HS-27A (cell line): ENCODE measurements around the gene SORCS2.

Experiments
- DNase-seq: peaks from one replicate; pipeline ENCODE4 v3.0.0-alpha.2; 2012; ENCODE audit warnings: low read depth, missing footprints

SORCS2 gene

GRCh38 chr4:7415927-7416686 lies 223.8 kb downstream of the SORCS2 start:
- DNase-seq = no peak

GRCh38 chr4:7416745-7417432 lies 224.6 kb downstream of the SORCS2 start:
- DNase-seq = no peak

- no peak for DNase-seq
Measured at GRCh38 chr4:7417639-7418038, 225.3 kb downstream of the SORCS2 start.

- DNase-seq = no peak
Measured at GRCh38 chr4:7418131-7418943, 226.0 kb downstream of the SORCS2 start.

GRCh38 chr4:7419961-7420660 lies 227.8 kb downstream of the SORCS2 start:
- no peak for DNase-seq

- no peak for DNase-seq
Measured at GRCh38 chr4:7420661-7421040, 228.3 kb downstream of the SORCS2 start.

- no peak for DNase-seq
Measured at GRCh38 chr4:7421356-7422150, 229.2 kb downstream of the SORCS2 start.

- no peak for DNase-seq
Measured at GRCh38 chr4:7422151-7422897, 230.0 kb downstream of the SORCS2 start.

- no peak for DNase-seq
Measured at GRCh38 chr4:7422898-7423180, 230.5 kb downstream of the SORCS2 start.

GRCh38 chr4:7423391-7423790 lies 231.1 kb downstream of the SORCS2 start:
- no peak for DNase-seq

GRCh38 chr4:7423801-7424552 lies 231.6 kb downstream of the SORCS2 start:
- DNase-seq = no peak

GRCh38 chr4:7424553-7425111 lies 232.3 kb downstream of the SORCS2 start:
- DNase-seq = no peak

- no peak for DNase-seq
Measured at GRCh38 chr4:7425124-7425523, 232.8 kb downstream of the SORCS2 start.

GRCh38 chr4:7425591-7426468 lies 233.5 kb downstream of the SORCS2 start:
- DNase-seq = no peak

GRCh38 chr4:7426525-7427171 lies 234.3 kb downstream of the SORCS2 start:
- no peak for DNase-seq

GRCh38 chr4:7427361-7427760 lies 235.0 kb downstream of the SORCS2 start:
- DNase-seq = no peak

GRCh38 chr4:7427831-7428260 lies 235.5 kb downstream of the SORCS2 start:
- DNase-seq = no peak
